ENCODE data around the gene HMCN2.

Gene HMCN2

DNA sequence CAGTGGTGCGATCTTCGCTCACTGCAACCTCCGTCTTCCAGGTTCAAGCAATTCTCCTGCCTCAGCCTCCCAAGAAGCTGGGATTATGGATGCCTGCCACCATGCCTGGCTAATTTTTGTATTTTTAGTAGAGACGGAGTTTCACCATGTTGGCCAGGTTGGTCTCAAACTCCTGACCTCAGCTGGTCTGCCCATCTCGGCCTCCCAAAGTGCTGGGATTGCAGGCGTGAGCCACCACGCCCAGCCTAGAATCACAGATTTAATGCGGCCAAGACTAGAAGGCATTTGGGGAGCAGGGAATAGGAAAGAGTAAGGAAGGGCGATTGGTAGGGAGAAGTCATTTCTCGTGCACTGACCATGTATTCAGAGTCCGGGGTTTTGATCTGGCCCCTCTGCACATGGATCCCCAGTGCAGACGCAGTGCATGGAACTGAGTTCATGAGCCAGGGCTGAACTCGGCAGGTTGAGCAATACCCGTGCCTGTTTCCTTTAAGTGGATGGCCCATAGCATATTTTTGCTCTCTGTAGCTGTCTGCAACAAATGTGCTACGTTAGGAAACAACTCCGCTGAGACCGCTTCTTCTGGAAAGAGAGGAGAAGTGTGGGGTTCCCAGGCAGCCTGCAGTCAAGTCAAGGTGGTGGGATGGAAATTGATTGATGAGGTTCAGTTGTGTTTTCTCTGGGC is 3.4 kb upstream of the HMCN2 start:
- TF ChIP-seq, protein P1, sequence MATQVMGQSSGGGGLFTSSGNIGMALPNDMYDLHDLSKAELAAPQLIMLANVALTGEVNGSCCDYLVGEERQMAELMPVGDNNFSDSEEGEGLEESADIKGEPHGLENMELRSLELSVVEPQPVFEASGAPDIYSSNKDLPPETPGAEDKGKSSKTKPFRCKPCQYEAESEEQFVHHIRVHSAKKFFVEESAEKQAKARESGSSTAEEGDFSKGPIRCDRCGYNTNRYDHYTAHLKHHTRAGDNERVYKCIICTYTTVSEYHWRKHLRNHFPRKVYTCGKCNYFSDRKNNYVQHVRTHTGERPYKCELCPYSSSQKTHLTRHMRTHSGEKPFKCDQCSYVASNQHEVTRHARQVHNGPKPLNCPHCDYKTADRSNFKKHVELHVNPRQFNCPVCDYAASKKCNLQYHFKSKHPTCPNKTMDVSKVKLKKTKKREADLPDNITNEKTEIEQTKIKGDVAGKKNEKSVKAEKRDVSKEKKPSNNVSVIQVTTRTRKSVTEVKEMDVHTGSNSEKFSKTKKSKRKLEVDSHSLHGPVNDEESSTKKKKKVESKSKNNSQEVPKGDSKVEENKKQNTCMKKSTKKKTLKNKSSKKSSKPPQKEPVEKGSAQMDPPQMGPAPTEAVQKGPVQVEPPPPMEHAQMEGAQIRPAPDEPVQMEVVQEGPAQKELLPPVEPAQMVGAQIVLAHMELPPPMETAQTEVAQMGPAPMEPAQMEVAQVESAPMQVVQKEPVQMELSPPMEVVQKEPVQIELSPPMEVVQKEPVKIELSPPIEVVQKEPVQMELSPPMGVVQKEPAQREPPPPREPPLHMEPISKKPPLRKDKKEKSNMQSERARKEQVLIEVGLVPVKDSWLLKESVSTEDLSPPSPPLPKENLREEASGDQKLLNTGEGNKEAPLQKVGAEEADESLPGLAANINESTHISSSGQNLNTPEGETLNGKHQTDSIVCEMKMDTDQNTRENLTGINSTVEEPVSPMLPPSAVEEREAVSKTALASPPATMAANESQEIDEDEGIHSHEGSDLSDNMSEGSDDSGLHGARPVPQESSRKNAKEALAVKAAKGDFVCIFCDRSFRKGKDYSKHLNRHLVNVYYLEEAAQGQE (IDR thresholded peaks at IDR 0.05; ENCODE audit: low read depth): no peak
- TF ChIP-seq RAD21 (IDR thresholded peaks at IDR 0.05; ENCODE audit: low read depth) (no peak), EP300 (IDR thresholded peaks at IDR 0.05; ENCODE audit: borderline replicate concordance) (no peak), CREB1 (IDR thresholded peaks at IDR 0.05; ENCODE audit: low read depth) (no peak), EGR1 (IDR thresholded peaks at IDR 0.05) (no peak), TAF1 (IDR thresholded peaks at IDR 0.05; ENCODE audit: low read depth) (no peak), NFIC (IDR thresholded peaks at IDR 0.05) (no peak), TCF12 (IDR thresholded peaks at IDR 0.05; ENCODE audit: low read depth) (no peak), FOXM1 (IDR thresholded peaks at IDR 0.05; ENCODE audit: borderline replicate concordance, low read depth) (no peak), YY1 (IDR thresholded peaks at IDR 0.05; ENCODE audit: low read depth) (no peak)
- TF ChIP-seq, protein P2, sequence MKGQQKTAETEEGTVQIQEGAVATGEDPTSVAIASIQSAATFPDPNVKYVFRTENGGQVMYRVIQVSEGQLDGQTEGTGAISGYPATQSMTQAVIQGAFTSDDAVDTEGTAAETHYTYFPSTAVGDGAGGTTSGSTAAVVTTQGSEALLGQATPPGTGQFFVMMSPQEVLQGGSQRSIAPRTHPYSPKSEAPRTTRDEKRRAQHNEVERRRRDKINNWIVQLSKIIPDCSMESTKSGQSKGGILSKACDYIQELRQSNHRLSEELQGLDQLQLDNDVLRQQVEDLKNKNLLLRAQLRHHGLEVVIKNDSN (IDR thresholded peaks at IDR 0.05): no peak

DNA sequence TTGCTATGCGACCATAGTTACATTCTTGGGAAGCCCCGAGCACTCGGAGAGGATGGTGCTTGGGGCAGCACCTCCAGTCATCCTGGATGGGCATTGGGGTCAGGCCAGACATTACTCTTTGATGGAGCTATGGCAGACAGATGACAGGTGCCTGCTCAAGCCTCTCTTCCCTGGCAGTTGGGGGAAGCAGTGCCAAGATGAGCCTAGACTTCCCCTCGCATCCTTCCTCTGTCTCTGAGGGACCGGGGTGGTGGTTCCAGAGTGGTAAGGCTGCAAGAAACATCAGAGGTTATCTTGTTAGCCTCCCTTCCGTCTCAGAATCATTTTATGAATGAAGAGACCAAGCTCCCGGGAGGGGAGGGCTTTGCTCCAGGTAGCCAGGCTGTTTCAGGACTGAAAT is 2.8 kb upstream of the HMCN2 start:
- TF ChIP-seq TEAD4 (IDR thresholded peaks at IDR 0.05): no peak
- TF ChIP-seq EP300 (IDR thresholded peaks at IDR 0.05; ENCODE audit: borderline replicate concordance): no peak
- no peak for TF ChIP-seq RAD21 (IDR thresholded peaks at IDR 0.05; ENCODE audit: low read depth)
- TF ChIP-seq NFIC (IDR thresholded peaks at IDR 0.05): no peak
- no peak for TF ChIP-seq CEBPB (IDR thresholded peaks at IDR 0.05)
- TF ChIP-seq YY1 (IDR thresholded peaks at IDR 0.05; ENCODE audit: low read depth): no peak
- TF ChIP-seq, protein P1 (IDR thresholded peaks at IDR 0.05; ENCODE audit: low read depth): no peak
- TF ChIP-seq, protein P3, sequence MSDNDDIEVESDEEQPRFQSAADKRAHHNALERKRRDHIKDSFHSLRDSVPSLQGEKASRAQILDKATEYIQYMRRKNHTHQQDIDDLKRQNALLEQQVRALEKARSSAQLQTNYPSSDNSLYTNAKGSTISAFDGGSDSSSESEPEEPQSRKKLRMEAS (IDR thresholded peaks at IDR 0.05): no peak
- no peak for TF ChIP-seq ZBTB7A (IDR thresholded peaks at IDR 0.05; ENCODE audit: low read depth)
- TF ChIP-seq TAF1 (IDR thresholded peaks at IDR 0.05; ENCODE audit: low read depth): no peak
- TF ChIP-seq FOXM1 (IDR thresholded peaks at IDR 0.05; ENCODE audit: borderline replicate concordance, low read depth): no peak
- no peak for TF ChIP-seq CREB1 (IDR thresholded peaks at IDR 0.05; ENCODE audit: low read depth)
- TF ChIP-seq, protein P2 (IDR thresholded peaks at IDR 0.05): no peak

DNA sequence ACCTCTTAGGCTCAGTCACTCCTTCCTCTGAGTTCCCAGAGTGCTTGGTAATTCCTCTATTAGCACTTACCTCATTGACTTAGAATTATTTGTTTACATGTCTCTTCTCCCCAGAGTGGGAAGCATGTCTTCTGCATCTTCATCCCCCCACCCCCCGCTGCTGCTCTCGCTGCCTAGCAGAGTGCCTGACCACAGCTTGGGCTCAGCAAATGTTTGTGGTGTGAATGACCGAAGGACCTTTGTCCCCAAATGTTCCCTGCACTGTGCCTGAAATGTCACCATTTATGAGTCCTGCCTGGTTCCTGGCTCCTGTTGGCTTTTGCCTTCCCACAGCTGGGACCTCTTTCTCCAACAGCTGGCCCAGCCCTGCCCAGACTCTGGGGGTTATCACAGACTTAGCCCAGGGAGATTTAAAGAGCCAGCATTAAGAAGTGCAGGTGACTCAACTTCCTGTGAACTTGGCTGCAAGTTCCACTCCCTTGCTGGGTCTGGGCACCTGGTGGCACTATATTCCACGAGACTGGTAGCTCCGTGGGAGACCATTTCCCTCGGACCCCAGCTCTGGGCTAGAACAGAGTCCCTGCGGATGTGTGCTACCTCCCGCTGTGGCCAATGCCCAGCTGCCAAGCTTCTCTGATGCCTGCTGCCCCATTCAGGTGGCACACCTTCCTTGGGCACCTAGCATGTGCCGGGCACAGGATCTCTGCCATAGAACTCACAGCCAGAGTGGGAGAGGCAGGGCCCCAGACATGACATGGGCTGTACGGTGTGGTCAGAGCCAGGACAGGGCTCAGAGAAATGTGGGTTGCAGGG is 1.8 kb upstream of the HMCN2 start:
- peak; percentile 47 for TF ChIP-seq RAD21 (IDR thresholded peaks at IDR 0.05; ENCODE audit: low read depth)
- no peak for TF ChIP-seq FOXM1 (IDR thresholded peaks at IDR 0.05; ENCODE audit: borderline replicate concordance, low read depth)
- TF ChIP-seq, protein P3 (IDR thresholded peaks at IDR 0.05): 0 out of 2 replicates have a peak, but pooled peaks have one; percentile 13

GRCh38 chr9:130264414-130265350 is 878 bp upstream of the HMCN2 start:
- TF ChIP-seq EGR1 (IDR thresholded peaks at IDR 0.05) (no peak), TAF1 (IDR thresholded peaks at IDR 0.05; ENCODE audit: low read depth) (no peak), TEAD4 (IDR thresholded peaks at IDR 0.05) (no peak), NFIC (IDR thresholded peaks at IDR 0.05) (no peak), TCF12 (IDR thresholded peaks at IDR 0.05; ENCODE audit: low read depth) (no peak), CREB1 (IDR thresholded peaks at IDR 0.05; ENCODE audit: low read depth) (no peak), EP300 (IDR thresholded peaks at IDR 0.05; ENCODE audit: borderline replicate concordance) (no peak), FOXM1 (IDR thresholded peaks at IDR 0.05; ENCODE audit: borderline replicate concordance, low read depth) (no peak), RAD21 (IDR thresholded peaks at IDR 0.05; ENCODE audit: low read depth) (no peak), ZBTB7A (IDR thresholded peaks at IDR 0.05; ENCODE audit: low read depth) (no peak; the same call in 1 of the 2 replicates), YY1 (IDR thresholded peaks at IDR 0.05; ENCODE audit: low read depth) (no peak), CEBPB (IDR thresholded peaks at IDR 0.05) (no peak)
- TF ChIP-seq, protein P1 (IDR thresholded peaks at IDR 0.05; ENCODE audit: low read depth): no peak
- TF ChIP-seq, protein P3 (IDR thresholded peaks at IDR 0.05): no peak
- TF ChIP-seq, protein P2 (IDR thresholded peaks at IDR 0.05): no peak
